Activated naive CD4-positive, alpha-beta T cell treated with anti-CD3 and anti-CD28 coated beads, Interleukin-2, amount 50 U/mL, for 72 hours (primary cell): ENCODE results near the gene LOXHD1. TPM values are rescaled to one million over a fixed set of nuclear protein-coding genes. Genes with fewer than 3 reads are reported as not detected.

Experiments
- ATAC-seq, 2 donors: fragments of 150-1000 bp; cut with Tn5 transposase; 2 replicates each; pipeline ENCODE4 v1.10.0; 2021; ENCODE audit warnings: mild to moderate bottlenecking in 2 of 2, moderate library complexity in 2 of 2
- DNase-seq, 2 donors: peaks; one replicate each; pipeline ENCODE4 v3.0.0; 2021 to 2022; ENCODE audit warnings: low spot score in 2 of 2
- H3K27ac Mint-ChIP-seq, 2 donors: one replicate each; pipeline ENCODE4 v1.8.0; 2022; ENCODE audit warnings: mild to moderate bottlenecking in 2 of 2, mixed read lengths in 2 of 2
- H3K36me3 Mint-ChIP-seq, 2 donors: one replicate each; pipeline ENCODE4 v1.8.0; 2022; ENCODE audit warnings: mixed read lengths in 2 of 2
- H3K9me3 Mint-ChIP-seq, 2 donors: one replicate each; pipeline ENCODE4 v1.8.0; 2022; ENCODE audit warnings: mixed read lengths in 2 of 2
- total RNA-seq, 2 donors: library from RNA; stranded (reverse); gene quantifications; one replicate each; pipeline ENCODE4 v1.2.3, GENCODE V29; 2022

LOXHD1 gene, protein sequence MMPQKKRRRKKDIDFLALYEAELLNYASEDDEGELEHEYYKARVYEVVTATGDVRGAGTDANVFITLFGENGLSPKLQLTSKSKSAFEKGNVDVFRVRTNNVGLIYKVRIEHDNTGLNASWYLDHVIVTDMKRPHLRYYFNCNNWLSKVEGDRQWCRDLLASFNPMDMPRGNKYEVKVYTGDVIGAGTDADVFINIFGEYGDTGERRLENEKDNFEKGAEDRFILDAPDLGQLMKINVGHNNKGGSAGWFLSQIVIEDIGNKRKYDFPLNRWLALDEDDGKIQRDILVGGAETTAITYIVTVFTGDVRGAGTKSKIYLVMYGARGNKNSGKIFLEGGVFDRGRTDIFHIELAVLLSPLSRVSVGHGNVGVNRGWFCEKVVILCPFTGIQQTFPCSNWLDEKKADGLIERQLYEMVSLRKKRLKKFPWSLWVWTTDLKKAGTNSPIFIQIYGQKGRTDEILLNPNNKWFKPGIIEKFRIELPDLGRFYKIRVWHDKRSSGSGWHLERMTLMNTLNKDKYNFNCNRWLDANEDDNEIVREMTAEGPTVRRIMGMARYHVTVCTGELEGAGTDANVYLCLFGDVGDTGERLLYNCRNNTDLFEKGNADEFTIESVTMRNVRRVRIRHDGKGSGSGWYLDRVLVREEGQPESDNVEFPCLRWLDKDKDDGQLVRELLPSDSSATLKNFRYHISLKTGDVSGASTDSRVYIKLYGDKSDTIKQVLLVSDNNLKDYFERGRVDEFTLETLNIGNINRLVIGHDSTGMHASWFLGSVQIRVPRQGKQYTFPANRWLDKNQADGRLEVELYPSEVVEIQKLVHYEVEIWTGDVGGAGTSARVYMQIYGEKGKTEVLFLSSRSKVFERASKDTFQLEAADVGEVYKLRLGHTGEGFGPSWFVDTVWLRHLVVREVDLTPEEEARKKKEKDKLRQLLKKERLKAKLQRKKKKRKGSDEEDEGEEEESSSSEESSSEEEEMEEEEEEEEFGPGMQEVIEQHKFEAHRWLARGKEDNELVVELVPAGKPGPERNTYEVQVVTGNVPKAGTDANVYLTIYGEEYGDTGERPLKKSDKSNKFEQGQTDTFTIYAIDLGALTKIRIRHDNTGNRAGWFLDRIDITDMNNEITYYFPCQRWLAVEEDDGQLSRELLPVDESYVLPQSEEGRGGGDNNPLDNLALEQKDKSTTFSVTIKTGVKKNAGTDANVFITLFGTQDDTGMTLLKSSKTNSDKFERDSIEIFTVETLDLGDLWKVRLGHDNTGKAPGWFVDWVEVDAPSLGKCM (N-terminal part only)
- under 1 TPM; 0.10 to 0.14 TPM for total RNA-seq

DNA sequence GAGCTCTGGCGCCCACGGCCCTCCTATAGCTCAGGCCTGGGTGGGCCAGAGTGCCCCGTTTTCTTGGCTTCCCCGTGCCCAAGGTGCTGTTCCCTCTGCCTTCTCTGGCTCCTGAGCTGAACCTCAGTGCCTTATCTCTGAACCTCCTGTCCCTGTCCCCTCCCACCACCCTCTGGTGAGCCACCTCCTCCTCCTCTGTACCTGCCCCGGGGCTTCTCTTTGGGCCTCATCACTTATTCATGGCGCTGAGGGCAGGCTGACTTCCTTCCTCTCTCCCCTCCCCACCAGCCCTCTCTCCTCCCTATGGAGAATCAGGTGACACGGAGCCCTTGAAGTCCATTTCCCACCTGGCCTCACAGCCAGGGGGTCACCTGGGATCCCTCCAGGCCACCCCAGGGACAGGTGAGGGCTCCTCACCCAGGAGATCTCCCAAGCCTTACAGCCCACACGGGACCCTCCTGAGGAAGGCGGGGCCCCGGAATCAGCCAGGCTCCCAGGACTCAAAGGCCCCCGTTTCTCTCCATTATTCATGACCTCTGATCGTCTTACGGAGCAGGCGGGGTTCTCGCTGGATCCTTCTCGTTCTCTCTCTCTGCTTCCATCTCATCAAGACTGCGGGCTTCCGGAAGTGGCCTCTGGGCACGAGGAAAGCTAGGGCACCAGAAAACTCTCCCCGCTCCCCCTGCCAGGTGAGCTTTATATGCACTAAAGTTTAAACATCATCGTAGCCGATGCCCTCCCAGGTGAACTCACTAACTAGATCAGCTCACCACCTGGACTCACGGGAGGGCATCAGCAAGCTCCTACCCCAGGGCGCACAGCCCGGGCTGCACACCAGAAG lies at the start of gene LOXHD1:
TSS of gene LOXHD1 (minus strand) at position 106 of the 841 bp plus-strand sequence. CDS start 187 bp downstream, outside the sequence.
- no peak for DNase-seq
- no peak for ATAC-seq
- H3K9me3 Mint-ChIP-seq = no peaks in the 10 kb centered on the region
- H3K36me3 Mint-ChIP-seq = no peaks in the 10 kb centered on the region
- H3K27ac Mint-ChIP-seq = peak within 1 kb of the TSS in 1 of 2 donors; percentile 97

DNA sequence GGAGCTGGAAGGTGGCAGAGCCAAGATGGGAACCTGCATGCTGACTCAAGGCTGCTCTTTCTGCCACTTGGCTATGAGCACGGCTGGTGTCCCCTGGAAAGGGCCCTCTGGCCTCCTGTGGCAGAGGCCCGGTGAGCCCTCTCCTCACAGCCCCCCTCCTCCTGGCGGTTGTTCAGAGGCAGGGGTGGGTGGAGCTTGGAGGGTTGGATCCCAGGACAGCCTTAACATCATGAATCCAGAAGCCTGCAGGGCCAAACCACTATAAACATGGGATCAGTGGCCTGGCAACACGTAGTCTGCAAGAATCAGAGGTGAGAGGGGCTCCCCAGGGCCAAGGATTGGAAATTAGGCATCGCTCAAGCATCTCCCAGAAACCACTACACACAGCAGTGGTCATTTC lies 48.5 kb upstream of the LOXHD1 start:
- no peak overlapping the region for H3K27ac Mint-ChIP-seq
- no peaks in the 10 kb centered on the region for H3K36me3 Mint-ChIP-seq
- H3K9me3 Mint-ChIP-seq = no peaks in the 10 kb centered on the region
- no peak for DNase-seq
- ATAC-seq = no peak

DNA sequence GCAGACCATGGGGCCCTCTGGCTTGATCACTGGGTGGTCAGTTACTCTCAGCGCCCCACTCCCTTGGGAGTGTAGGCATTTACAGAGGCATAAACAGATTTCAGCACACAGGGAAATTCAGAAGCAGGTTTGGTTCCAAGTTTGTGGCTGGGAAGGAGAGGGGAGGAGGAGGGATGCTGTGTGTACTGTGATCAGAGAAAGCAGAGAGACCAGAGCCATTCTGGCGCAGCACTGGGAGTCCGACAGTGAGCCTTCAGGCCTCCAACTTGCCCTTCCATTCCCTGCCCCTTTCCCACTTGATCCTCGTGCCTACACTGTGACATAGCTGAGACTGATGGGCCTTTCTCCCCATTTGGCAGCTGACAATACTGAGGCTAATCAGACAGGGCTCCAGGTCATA lies 47.8 kb upstream of the LOXHD1 start:
- DNase-seq (no peak), ATAC-seq (no peak)
- no peaks in the 10 kb centered on the region for H3K36me3 Mint-ChIP-seq
- H3K9me3 Mint-ChIP-seq = no peaks in the 10 kb centered on the region
- H3K27ac Mint-ChIP-seq = no peak overlapping the region

DNA sequence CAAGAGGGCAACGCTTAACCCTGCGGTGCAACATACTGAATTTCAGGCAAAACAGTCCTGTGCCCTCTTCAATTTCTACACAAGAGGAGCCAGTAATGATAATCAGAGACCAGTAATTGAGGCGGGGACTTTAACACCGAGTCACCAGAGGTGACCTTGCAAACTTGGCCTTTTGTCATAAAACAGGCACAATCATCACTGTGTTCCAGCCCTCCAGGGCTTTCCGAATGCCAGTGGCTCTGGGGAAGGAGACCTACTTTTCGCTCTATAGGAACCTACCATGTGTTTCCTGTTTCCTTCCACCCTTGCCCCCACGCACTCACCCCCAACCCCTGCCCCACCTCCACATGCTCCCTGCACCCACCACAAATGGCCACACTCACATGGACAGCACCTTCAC lies 47.2 kb upstream of the LOXHD1 start:
- no peak for ATAC-seq
- Mint-ChIP-seq H3K36me3 (no peaks in the 10 kb centered on the region), H3K9me3 (no peaks in the 10 kb centered on the region), H3K27ac (no peak overlapping the region)
- DNase-seq = no peak

DNA sequence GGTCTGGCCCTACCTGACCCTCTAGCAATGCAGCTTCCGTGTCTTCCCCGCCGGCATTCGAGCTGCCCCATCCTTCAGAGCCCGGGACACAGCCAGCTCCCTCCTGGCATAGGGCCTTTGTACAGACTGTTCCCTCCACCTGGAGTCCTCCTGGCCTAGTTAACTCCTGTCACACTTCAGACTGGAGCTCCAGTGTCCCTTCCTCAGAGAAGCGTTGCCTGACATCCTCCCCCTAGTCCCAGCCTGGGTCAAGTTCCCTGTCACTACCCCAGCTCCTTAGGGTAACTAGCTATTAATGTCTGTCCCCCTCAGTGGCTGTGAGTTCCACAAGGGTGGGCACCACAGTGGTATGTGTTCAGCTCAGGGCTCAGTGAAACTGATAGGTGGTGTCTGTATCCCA lies 45.5 kb upstream of the LOXHD1 start:
- Mint-ChIP-seq H3K9me3 (peaks cover 9 to 11% of the 10 kb centered on the region in 2 donors), H3K36me3 (peaks cover 5 to 7% of the 10 kb centered on the region in 2 donors), H3K27ac (no peak overlapping the region)
- DNase-seq (no peak), ATAC-seq (no peak)

DNA sequence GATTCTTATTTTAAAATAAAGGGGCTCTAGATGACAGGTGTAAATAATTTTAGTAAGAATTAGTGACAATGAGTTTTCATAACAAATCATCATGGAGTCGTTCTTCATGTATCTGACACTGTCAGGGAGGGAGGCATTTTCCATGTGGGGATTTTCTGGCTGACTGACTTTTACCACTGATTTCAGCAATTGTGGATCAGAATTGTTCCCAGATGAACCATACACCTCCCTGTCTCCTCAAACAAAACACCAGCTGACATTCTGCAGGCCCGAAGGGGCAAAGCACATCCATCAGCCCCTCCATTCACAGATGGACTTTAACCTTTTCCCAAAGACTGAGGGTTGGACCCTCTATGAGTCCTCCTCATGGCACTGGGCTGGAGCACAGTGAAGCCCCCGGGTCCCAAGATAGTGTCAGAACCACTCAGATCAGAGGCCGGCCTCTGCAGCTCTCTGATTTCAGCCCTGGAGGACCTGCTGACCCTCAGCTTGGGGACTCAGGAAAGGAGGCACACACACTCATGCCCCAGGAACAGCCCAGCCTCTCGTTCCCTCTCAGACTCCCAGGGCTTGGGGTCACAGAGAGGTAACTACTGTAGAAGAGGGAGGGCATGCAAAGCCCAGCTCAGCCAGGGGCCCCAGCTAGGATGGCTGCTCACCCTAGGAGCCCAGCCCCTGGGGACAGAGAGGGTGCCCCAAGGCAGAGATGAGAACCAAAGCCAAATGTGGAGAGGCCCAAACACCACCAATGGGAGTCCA lies 43.2 kb upstream of the LOXHD1 start:
- H3K27ac Mint-ChIP-seq = no peak overlapping the region
- no peak for ATAC-seq

DNA sequence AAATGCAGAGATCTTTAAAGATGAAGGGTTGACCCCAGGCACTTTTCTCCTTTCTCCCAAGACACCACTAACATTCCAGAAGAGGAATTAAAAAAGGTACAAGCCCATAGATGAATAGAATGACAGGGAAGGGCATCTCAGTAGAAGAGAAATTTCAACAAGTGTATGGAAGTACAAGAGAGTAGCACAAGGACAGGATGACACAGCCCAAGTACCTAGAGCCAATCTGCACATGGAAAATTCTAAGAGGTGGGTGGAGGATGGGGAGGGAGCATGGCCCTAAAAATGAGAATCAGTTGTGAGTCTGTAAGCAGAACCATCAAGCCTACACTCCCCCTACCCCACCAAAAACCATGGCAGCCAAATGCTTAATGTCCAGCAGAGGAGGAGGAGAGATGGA lies 39.7 kb upstream of the LOXHD1 start:
- no peak overlapping the region for H3K27ac Mint-ChIP-seq
- ATAC-seq (no peak), DNase-seq (no peak)
- H3K9me3 Mint-ChIP-seq = peaks cover 9 to 13% of the 10 kb centered on the region in 2 donors
- peaks cover 5 to 7% of the 10 kb centered on the region in 2 donors for H3K36me3 Mint-ChIP-seq

More for the DNA sequence above, 43.2 kb upstream of the LOXHD1 start:
- peaks cover 9 to 13% of the 10 kb centered on the region in 2 donors for H3K9me3 Mint-ChIP-seq
- H3K36me3 Mint-ChIP-seq = peaks cover 5 to 7% of the 10 kb centered on the region in 2 donors
- no peak for DNase-seq

DNA sequence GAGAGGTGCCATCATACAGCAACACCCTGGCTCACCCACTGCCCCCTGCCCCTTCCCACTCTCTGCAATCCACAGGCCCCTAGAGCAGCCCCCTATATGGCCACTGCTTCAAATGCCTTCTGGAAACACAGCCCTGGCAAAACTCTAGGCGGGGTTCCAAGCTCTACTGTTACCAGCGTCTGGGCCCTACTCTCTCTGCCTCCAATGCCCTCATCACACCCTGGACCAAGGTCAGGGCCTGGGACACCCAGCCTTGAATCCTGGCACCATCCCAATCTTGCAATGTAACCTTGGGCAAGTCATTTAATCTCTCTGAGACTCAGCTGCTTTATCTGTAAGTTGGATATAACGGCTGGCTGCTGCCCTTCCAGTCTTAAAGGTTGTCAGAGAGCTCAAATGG lies 39.2 kb upstream of the LOXHD1 start:
- Mint-ChIP-seq H3K9me3 (peaks cover 9 to 13% of the 10 kb centered on the region in 2 donors), H3K27ac (no peak overlapping the region), H3K36me3 (peaks cover 5 to 7% of the 10 kb centered on the region in 2 donors)
- no peak for ATAC-seq
- no peak for DNase-seq

DNA sequence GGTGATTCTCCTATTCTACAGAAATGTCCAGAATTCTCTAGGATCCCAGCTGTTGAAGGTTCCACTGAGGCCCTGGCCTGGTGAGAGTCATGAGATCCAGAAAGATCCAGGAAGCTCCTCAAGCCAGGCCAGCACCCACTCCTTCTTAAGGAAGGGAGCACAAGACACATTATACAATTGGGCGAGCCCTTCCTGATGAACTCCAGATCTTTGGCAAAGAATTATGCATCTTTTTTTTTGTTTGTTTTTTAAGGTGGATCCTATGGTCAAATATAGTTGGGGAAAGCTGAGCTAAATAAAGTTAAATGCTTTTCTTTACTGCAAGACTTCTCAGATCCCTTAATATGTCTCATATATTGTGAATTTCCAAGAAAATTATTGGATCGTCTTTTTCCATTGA lies 37.0 kb upstream of the LOXHD1 start:
- Mint-ChIP-seq H3K9me3 (peaks cover 9 to 13% of the 10 kb centered on the region in 2 donors), H3K36me3 (peaks cover 5 to 7% of the 10 kb centered on the region in 2 donors), H3K27ac (no peak overlapping the region)
- no peak for DNase-seq
- no peak for ATAC-seq

DNA sequence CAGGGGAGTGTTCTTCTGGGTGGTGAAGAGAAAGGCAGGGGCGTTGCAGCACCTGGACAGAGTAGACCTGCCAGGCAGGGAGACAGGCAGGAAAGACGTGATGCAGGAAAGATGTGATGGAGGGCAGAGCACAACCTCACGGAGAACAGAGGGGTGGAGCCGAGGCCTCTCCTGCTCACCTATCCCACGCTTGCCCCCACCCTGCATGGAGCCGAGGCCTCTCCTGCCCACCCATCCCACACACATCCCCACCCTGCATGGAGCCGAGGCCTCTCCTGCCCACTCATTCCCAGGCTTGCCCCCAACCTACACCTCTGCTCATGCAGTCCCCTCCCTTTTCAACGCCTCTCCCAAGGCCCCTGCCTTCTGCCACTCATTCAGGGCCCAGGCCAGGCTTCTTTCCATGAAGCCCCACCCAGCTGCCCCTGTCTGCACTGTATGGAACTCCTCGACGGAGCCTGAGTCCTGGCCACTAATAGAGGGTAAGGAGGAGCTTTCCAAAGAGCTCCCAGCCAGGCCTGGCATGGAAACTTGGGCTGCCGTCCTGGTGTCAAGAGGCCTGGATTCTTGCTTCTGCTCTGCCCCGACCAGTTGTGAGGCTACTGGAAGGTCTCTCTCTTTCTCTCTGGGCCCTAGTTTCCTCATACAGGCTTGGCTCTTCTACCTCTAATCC lies 32.0 kb upstream of the LOXHD1 start:
- no peak for DNase-seq
- Mint-ChIP-seq H3K27ac (no peak overlapping the region), H3K9me3 (no peaks in the 10 kb centered on the region), H3K36me3 (no peaks in the 10 kb centered on the region)
- no peak for ATAC-seq

DNA sequence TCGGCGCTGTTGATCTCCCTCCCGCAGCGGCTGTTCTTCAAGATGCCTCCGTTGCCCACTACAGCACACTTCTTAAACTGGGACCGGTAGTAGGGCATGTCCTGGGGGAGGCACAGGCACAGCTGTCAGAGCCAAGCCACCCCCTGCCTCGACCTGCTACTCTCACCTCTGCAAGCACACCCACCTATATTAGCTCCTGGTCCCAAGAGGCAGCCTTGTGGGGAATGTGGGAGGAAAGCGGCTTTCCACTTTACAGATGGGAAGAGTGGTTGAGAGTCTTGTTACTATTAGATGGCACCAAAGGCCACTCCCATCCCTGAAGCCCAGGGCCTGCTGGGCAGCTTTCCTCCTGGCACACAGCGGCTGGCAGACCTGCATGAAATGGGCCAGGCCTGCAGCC lies 29.2 kb upstream of the LOXHD1 start:
- Mint-ChIP-seq H3K27ac (no peak overlapping the region), H3K36me3 (no peaks in the 10 kb centered on the region), H3K9me3 (no peaks in the 10 kb centered on the region)
- ATAC-seq (no peak), DNase-seq (no peak)

DNA sequence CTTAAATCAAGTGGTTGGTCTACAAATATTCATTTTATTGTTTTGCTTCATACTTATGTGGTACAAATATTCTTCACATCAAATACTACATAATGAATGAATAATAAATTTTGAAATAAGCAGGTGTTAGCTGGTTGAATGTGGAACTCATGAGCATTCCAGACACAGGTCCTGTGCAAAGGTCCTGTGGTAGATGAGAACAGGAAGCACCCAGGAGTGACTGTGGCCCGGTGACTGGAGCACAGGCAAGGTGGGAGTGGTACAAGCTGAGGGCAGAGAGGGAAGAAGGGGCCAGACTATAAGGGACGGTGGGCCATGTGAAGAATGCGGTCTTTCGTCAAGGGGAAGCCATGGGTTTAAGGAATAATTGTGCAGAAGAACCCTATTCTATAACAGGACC lies 26.2 kb upstream of the LOXHD1 start:
- ATAC-seq (no peak), DNase-seq (no peak)
- Mint-ChIP-seq H3K27ac (no peak overlapping the region), H3K9me3 (no peaks in the 10 kb centered on the region), H3K36me3 (no peaks in the 10 kb centered on the region)

DNA sequence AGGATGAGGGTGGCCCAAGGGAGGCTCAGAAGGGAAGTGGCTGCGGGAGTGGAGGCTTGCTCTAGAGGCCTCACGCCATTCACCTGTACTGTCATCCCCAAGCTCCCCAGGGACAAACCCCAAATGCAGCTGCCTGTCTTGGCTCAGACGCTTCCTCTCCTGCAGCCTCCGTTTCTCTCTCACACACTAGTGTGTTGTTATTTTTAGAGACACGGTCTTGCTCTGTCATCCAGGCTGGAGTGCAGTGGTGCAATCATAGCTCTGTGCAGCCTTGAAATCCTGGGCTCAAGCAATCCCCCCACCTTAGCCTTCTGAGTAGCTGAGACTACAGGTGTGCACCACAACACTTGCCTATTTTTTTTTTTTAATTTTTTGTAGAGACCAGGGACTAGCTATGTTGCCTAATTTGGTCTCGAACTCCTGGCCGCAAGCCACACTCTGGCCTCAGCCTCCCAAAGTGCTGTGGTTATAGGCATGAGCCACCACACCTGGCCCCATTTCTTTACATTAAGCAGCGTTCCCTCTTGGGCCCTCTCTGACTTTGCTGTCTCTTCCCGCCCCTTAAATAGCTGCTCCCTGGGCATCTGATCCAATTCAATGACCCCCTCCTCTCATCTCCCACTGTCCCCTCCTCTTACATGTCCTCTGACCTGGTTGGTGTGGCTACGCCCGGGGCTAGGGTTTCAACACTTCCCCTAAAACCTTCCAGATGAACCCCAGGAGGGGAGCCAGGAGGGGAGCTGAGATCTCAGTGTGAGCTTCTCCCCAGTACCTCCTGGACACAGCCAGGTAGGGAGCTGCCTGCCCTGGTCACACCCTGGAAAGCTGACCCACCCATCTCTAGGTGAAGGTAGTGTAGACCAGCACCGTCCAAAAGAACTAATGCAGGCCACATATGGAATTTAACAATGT lies 24.0 kb upstream of the LOXHD1 start:
- DNase-seq = no peak
- no peak for ATAC-seq
- Mint-ChIP-seq H3K27ac (no peak overlapping the region), H3K9me3 (no peaks in the 10 kb centered on the region), H3K36me3 (no peaks in the 10 kb centered on the region)
